ENCODE data around the gene CDKAL1.
"Not testable (repeated sequence)": the region's sequence is repeated elsewhere in the genome, so short reads cannot be mapped to it uniquely, and the experiment has no call there.

CDKAL1 gene

GRCh38 chr6:21053612-21054011, 519.4 kb downstream of the CDKAL1 start:
- DNase-seq (ENCODE audit: low spot score): no peak
- no peak for TF ChIP-seq CTCF (IDR thresholded peaks at IDR 0.05; ENCODE audit: borderline replicate concordance, control extremely low read depth, extremely low read depth, insufficient read depth, missing control alignments)
- in situ Hi-C loops (cut with MboI; ENCODE audit: low sequenced_read_pairs, unreplicated experiment): no loop called here

- DNase-seq (ENCODE audit: low spot score); in situ Hi-C loops (cut with MboI; ENCODE audit: low sequenced_read_pairs, unreplicated experiment): not testable (repeated sequence)
These were observed 521.2 kb downstream of the CDKAL1 start for GRCh38 chr6:21055480-21055879.

- no peak for TF ChIP-seq CTCF (IDR thresholded peaks at IDR 0.05; ENCODE audit: borderline replicate concordance, control extremely low read depth, extremely low read depth, insufficient read depth, missing control alignments)
- in situ Hi-C loops (cut with MboI; ENCODE audit: low sequenced_read_pairs, unreplicated experiment): no loop called here
- DNase-seq (ENCODE audit: low spot score): no peak
These were observed 527.6 kb downstream of the CDKAL1 start for GRCh38 chr6:21061892-21062291.

- TF ChIP-seq CTCF (IDR thresholded peaks at IDR 0.05; ENCODE audit: borderline replicate concordance, control extremely low read depth, extremely low read depth, insufficient read depth, missing control alignments): no peak
- in situ Hi-C loops (cut with MboI; ENCODE audit: low sequenced_read_pairs, unreplicated experiment): no loop called here
- no peak for DNase-seq (ENCODE audit: low spot score)
These were observed 530.6 kb downstream of the CDKAL1 start for GRCh38 chr6:21064756-21065340.

- in situ Hi-C loops (cut with MboI; ENCODE audit: low sequenced_read_pairs, unreplicated experiment): no loop called here
- no peak for DNase-seq (ENCODE audit: low spot score)
- no peak for TF ChIP-seq CTCF (IDR thresholded peaks at IDR 0.05; ENCODE audit: borderline replicate concordance, control extremely low read depth, extremely low read depth, insufficient read depth, missing control alignments)
These were observed 533.3 kb downstream of the CDKAL1 start for GRCh38 chr6:21067521-21067920.

- in situ Hi-C loops (cut with MboI; ENCODE audit: low sequenced_read_pairs, unreplicated experiment): no loop called here
- TF ChIP-seq CTCF (IDR thresholded peaks at IDR 0.05; ENCODE audit: borderline replicate concordance, control extremely low read depth, extremely low read depth, insufficient read depth, missing control alignments): no peak
- no peak for DNase-seq (ENCODE audit: low spot score)
These were observed 536.4 kb downstream of the CDKAL1 start for GRCh38 chr6:21070620-21071019.

- TF ChIP-seq CTCF (IDR thresholded peaks at IDR 0.05; ENCODE audit: borderline replicate concordance, control extremely low read depth, extremely low read depth, insufficient read depth, missing control alignments): no peak
- DNase-seq (ENCODE audit: low spot score): no peak
- in situ Hi-C loops (cut with MboI; ENCODE audit: low sequenced_read_pairs, unreplicated experiment): no loop called here
These were observed 537.7 kb downstream of the CDKAL1 start for GRCh38 chr6:21071780-21072468.
